GM23338 (cell line): ENCODE measurements around the gene MLLT3. TPM values are rescaled to one million over a fixed set of nuclear protein-coding genes. Genes with fewer than 3 reads are reported as not detected.

ENCODE experiments used
- ATAC-seq: fragments of 200-7000 bp; cut with Tn5 transposase; 3 replicates; pipeline ENCODE4 v1.9.1; 2020
- DNase-seq: peaks from one replicate; pipeline ENCODE4 v3.0.0-alpha.2; 2015; ENCODE audit warnings: low spot score
- H2AFZ ChIP-seq: fragments of 200-600 bp; sonication (generic); 2 replicates; pipeline ENCODE4 v1.8.0; 2016; ENCODE audit warnings: antibody characterized with exemption, mild to moderate bottlenecking, moderate library complexity
- H3F3A ChIP-seq: fragments of 200-600 bp; sonication (generic); replicated peaks from 2 replicates; pipeline ENCODE4 v1.8.0; 2017; ENCODE audit warnings: antibody characterized with exemption, mixed run types, low read depth
- H3K27ac ChIP-seq: fragments of 200-600 bp; sonication (generic); 2 replicates; pipeline ENCODE4 v1.6.1; 2016; ENCODE audit warnings: low read depth
- H3K27me3 ChIP-seq: fragments of 200-600 bp; sonication (generic); 2 replicates; pipeline ENCODE4 v1.8.0; 2016; ENCODE audit warnings: mild to moderate bottlenecking, mixed run types, moderate library complexity; ENCODE audit not compliant: insufficient read depth
- H3K36me3 ChIP-seq: fragments of 200-600 bp; sonication (generic); 2 replicates; pipeline ENCODE4 v1.8.0; 2016; ENCODE audit warnings: mild to moderate bottlenecking; ENCODE audit not compliant: insufficient read depth
- H3K4me1 ChIP-seq: fragments of 200-600 bp; sonication (generic); 2 replicates; pipeline ENCODE4 v1.8.0; 2016; ENCODE audit warnings: mild to moderate bottlenecking, moderate library complexity; ENCODE audit not compliant: insufficient read depth
- H3K4me2 ChIP-seq: fragments of 200-600 bp; sonication (generic); 2 replicates; pipeline ENCODE4 v1.7.1; 2017; ENCODE audit warnings: mixed run types
- H3K4me3 ChIP-seq: fragments of 200-600 bp; sonication (generic); 2 replicates; pipeline ENCODE4 v1.6.1; 2016; ENCODE audit warnings: mixed run types
- H3K79me2 ChIP-seq: fragments of 200-600 bp; sonication (generic); replicated peaks from 2 replicates; pipeline ENCODE4 v1.8.0; 2017; ENCODE audit warnings: mild to moderate bottlenecking; ENCODE audit not compliant: insufficient read depth
- H3K9me2 ChIP-seq: fragments of 200-600 bp; sonication (generic); 2 replicates; pipeline ENCODE4 v1.8.0; 2017; ENCODE audit not compliant: insufficient read depth
- H4K20me1 ChIP-seq: fragments of 200-600 bp; sonication (generic); replicated peaks from 2 replicates; pipeline ENCODE4 v1.8.0; 2017; ENCODE audit warnings: mild to moderate bottlenecking; ENCODE audit not compliant: insufficient read depth
- H3K27ac Mint-ChIP-seq: 2 replicates; pipeline ENCODE4 v1.8.0; 2020; ENCODE audit warnings: inconsistent platforms, mild to moderate bottlenecking, moderate library complexity, mixed read lengths
- H3K27me3 Mint-ChIP-seq: 3 replicates; pipeline ENCODE4 v1.8.0; 2022; ENCODE audit warnings: low read depth, mild to moderate bottlenecking, moderate library complexity, mixed read lengths, inconsistent platforms; ENCODE audit not compliant: insufficient read depth, poor library complexity
- H3K36me3 Mint-ChIP-seq: 3 replicates; pipeline ENCODE4 v1.8.0; 2021; ENCODE audit warnings: low read depth, mild to moderate bottlenecking, inconsistent platforms, moderate library complexity, mixed read lengths
- H3K4me1 Mint-ChIP-seq: 3 replicates; pipeline ENCODE4 v1.8.0; 2020; ENCODE audit warnings: mild to moderate bottlenecking, inconsistent platforms, mixed read lengths
- H3K4me3 Mint-ChIP-seq: 3 replicates; pipeline ENCODE4 v1.8.0; 2021; ENCODE audit warnings: moderate library complexity, mild to moderate bottlenecking, inconsistent platforms, mixed read lengths
- H3K9me3 Mint-ChIP-seq: 3 replicates; pipeline ENCODE4 v1.8.0; 2020; ENCODE audit warnings: moderate library complexity, mild to moderate bottlenecking, inconsistent platforms, mixed read lengths
- CREB1 ChIP-seq: fragments of 250-450 bp; sonication (Bioruptor Pico); IDR thresholded peaks from 2 replicates; pipeline ENCODE4 v1.5.0; 2020; ENCODE audit warnings: low read depth, mild to moderate bottlenecking, moderate library complexity
- CTCF ChIP-seq, 2 experiments: fragments of 200-600 bp in 1 of 2; sonication (generic) in 1 of 2; conservative IDR thresholded peaks; 2 replicates each; pipeline versions ENCODE4 v1.5.1 to v1.6.1; 2016 to 2017; ENCODE audit warnings: antibody characterized with exemption in 2 of 2, low read depth in 2 of 2, mild to moderate bottlenecking in 2 of 2, moderate library complexity in 1 of 2
- EZH2 ChIP-seq: fragments of 200-600 bp; sonication (generic); IDR thresholded peaks from one replicate; pipeline ENCODE4 v1.8.0; 2017; ENCODE audit warnings: antibody characterized with exemption, mild to moderate bottlenecking, low read depth; ENCODE audit not compliant: unreplicated experiment
- EZH2phosphoT487 ChIP-seq: fragments of 200-600 bp; sonication (generic); IDR thresholded peaks from one replicate; pipeline ENCODE4 v1.8.1; 2018; ENCODE audit warnings: antibody characterized with exemption; ENCODE audit not compliant: unreplicated experiment
- JUNB ChIP-seq: IDR thresholded peaks from one replicate; pipeline ENCODE4 v1.6.1; 2016; ENCODE audit warnings: antibody characterized with exemption; ENCODE audit not compliant: unreplicated experiment
- NANOG ChIP-seq: IDR thresholded peaks from 2 replicates; pipeline ENCODE4 v1.6.1; 2016; ENCODE audit warnings: antibody characterized with exemption, borderline replicate concordance
- REST ChIP-seq: IDR thresholded peaks from one replicate; pipeline ENCODE4 v1.6.1; 2018; ENCODE audit warnings: antibody characterized with exemption; ENCODE audit not compliant: unreplicated experiment
- STAT1 ChIP-seq: IDR thresholded peaks from one replicate; pipeline ENCODE4 v1.6.1; 2016; ENCODE audit warnings: antibody characterized with exemption; ENCODE audit not compliant: unreplicated experiment
- ZNF114 ChIP-seq: fragments of 250-450 bp; sonication (Bioruptor Pico); IDR thresholded peaks from 2 replicates; pipeline ENCODE4 v1.5.0; 2020; ENCODE audit warnings: mild to moderate bottlenecking, moderate library complexity
- ZNF331 ChIP-seq: fragments of 250-450 bp; sonication (Bioruptor Pico); IDR thresholded peaks from 2 replicates; pipeline ENCODE4 v1.5.0; 2020; ENCODE audit warnings: low read depth, mild to moderate bottlenecking, moderate library complexity
- ZNF462 ChIP-seq: fragments of 250-450 bp; sonication (Bioruptor Pico); IDR thresholded peaks from 2 replicates; pipeline ENCODE4 v1.5.0; 2020; ENCODE audit warnings: mild to moderate bottlenecking, moderate library complexity
- polyA plus RNA-seq: library from polyadenylated mRNA; unstranded; fragments of >200 nt; fragmentation: Nextera tagmentation; extraction: Ambion mirVana; gene quantifications from 2 replicates; pipeline ENCODE4 v1.2.1, GENCODE V29; 2016
- total RNA-seq: library from RNA; depleted of rRNA; stranded (reverse); fragments of >200 nt; shearing (Covaris generic); gene quantifications from 2 replicates; pipeline ENCODE4 v1.2.3, GENCODE V29; 2014

Gene MLLT3
- total and polyA plus RNA-seq, 2 experiments from 2014 or later, result 7.5 to 9.5 TPM

- TF ChIP-seq REST, result no peak
- TF ChIP-seq EZH2phosphoT487, result no peak
- TF ChIP-seq ZNF331 (CRISPR knock-in tag), result no peak
- no peak for TF ChIP-seq EZH2
- TF ChIP-seq ZNF114 (CRISPR knock-in tag), result no peak
- no peak for TF ChIP-seq NANOG
- TF ChIP-seq JUNB, result no peak
These were observed 49.3 kb upstream of the MLLT3 start (continued) for GRCh38 chr9:20671635-20672034.

GRCh38 chr9:20670395-20670794 is 48.1 kb upstream of the MLLT3 start:
- no peak overlapping the region for H2AFZ ChIP-seq
- no peak overlapping the region for H3K4me2 ChIP-seq
- Mint-ChIP-seq H3K4me1 (peaks cover 24% of the 10 kb centered on the region), H3K36me3 (no peaks in the 10 kb centered on the region), H3K4me3 (no peak overlapping the region), H3K27ac (0 out of 2 replicates have a peak overlapping the region, but pooled peaks have one; percentile 57), H3K27me3 (peaks cover 2% of the 10 kb centered on the region), H3K9me3 (no peaks in the 10 kb centered on the region)
- H3K9me2 ChIP-seq, result no peaks in the 10 kb centered on the region
- peaks cover 56% of the 10 kb centered on the region for H3K79me2 ChIP-seq
- H4K20me1 ChIP-seq, result peaks cover 3% of the 10 kb centered on the region; the same call in 1 of the 2 replicates
- no peaks in the 10 kb centered on the region for H3F3A ChIP-seq
- H3K4me3 ChIP-seq, result no peak overlapping the region
- no peaks in the 10 kb centered on the region for H3K27me3 ChIP-seq
- H3K4me1 ChIP-seq, result peaks cover 9% of the 10 kb centered on the region
- ATAC-seq (no peak; the same call in 2 of the 3 replicates), DNase-seq (no peak)
- no peak overlapping the region for H3K27ac ChIP-seq
- no peaks in the 10 kb centered on the region for H3K36me3 ChIP-seq
- TF ChIP-seq CTCF (conservative IDR thresholded peaks at IDR 0.05; ENCODE audit: low read depth in 2 of 2), result no peak
- no peak for TF ChIP-seq ZNF462 (CRISPR knock-in tag)
- TF ChIP-seq JUNB, result no peak
- no peak for TF ChIP-seq STAT1
- TF ChIP-seq ZNF331 (CRISPR knock-in tag), result no peak
- no peak for TF ChIP-seq NANOG
- no peak for TF ChIP-seq CREB1 (CRISPR knock-in tag)
- no peak for TF ChIP-seq ZNF114 (CRISPR knock-in tag)
- TF ChIP-seq EZH2, result no peak
